Skeletal muscle tissue (tissue), 4 donors: ENCODE measurements around the gene CYS1. TPM values are rescaled to one million over a fixed set of nuclear protein-coding genes. Genes with fewer than 3 reads are reported as not detected.
A peak's percentile ranks its signal among the peaks of the same experiment; 100 is the strongest.

Experiments
- H3K27ac ChIP-seq: one replicate; pipeline ENCODE4 v1.7.0; 2013; ENCODE audit warnings: mild to moderate bottlenecking, low read depth, low read length, inconsistent platforms
- H3K27me3 ChIP-seq, 3 donors: one replicate each; pipeline ENCODE4 v1.7.0; 2013; ENCODE audit warnings: low read length in 3 of 3; ENCODE audit not compliant: control insufficient read depth in 3 of 3, insufficient read depth in 3 of 3
- H3K36me3 ChIP-seq, 3 donors: one replicate each; pipeline ENCODE4 v1.7.0; 2013; ENCODE audit warnings: low read length in 3 of 3; ENCODE audit not compliant: control insufficient read depth in 3 of 3, insufficient read depth in 3 of 3
- H3K4me1 ChIP-seq, 3 donors: one replicate each; pipeline ENCODE4 v1.7.0; 2013; ENCODE audit warnings: low read length in 3 of 3, mild to moderate bottlenecking in 3 of 3; ENCODE audit not compliant: control insufficient read depth in 3 of 3, insufficient read depth in 3 of 3
- H3K4me3 ChIP-seq, 3 donors: one replicate each; pipeline ENCODE4 v1.7.0; 2013; ENCODE audit warnings: low read length in 3 of 3
- H3K9ac ChIP-seq, 3 donors: one replicate each; pipeline ENCODE4 v1.7.0; 2013; ENCODE audit warnings: low read length in 3 of 3, mild to moderate bottlenecking in 3 of 3, moderate library complexity in 2 of 3, low read depth in 1 of 3
- H3K9me3 ChIP-seq, 3 donors: one replicate each; pipeline ENCODE4 v1.7.0; 2013; ENCODE audit warnings: low read length in 3 of 3; ENCODE audit not compliant: control insufficient read depth in 3 of 3
- total RNA-seq: library from RNA; depleted of rRNA; stranded (reverse); fragments of >200 nt; gene quantifications from one replicate; pipeline ENCODE4 v1.2.3, GENCODE V29; 2014
- donor health status: Osteomylitis.

The CYS1 gene
- total RNA-seq, 1 donor from 2014 or later: 4.7 TPM

GRCh38 chr2:10053351-10053750 lies 26.9 kb downstream of the CYS1 start:
- Histone ChIP-seq H3K36me3 (peaks cover 20 to 34% (median 21%) of the 10 kb centered on the region in 3 donors), H3K27me3 (peaks cover 0 to 4% (median 0%) of the 10 kb centered on the region in 3 donors), H3K4me3 (no peak overlapping the region), H3K9me3 (no peaks in the 10 kb centered on the region), H3K4me1 (peaks cover 18 to 20% (median 20%) of the 10 kb centered on the region in 3 donors), H3K27ac (no peak overlapping the region), H3K9ac (peak overlapping the region in 1 of 3 donors; percentile 7)

GRCh38 chr2:10052216-10052615 lies 28.0 kb downstream of the CYS1 start:
- H3K9me3 ChIP-seq: no peaks in the 10 kb centered on the region
- H3K27me3 ChIP-seq: no peaks in the 10 kb centered on the region
- H3K4me3 ChIP-seq: no peak overlapping the region
- H3K36me3 ChIP-seq: peaks cover 30 to 42% (median 32%) of the 10 kb centered on the region in 3 donors
- H3K27ac ChIP-seq: no peak overlapping the region
- no peak overlapping the region for H3K9ac ChIP-seq
- peaks cover 15 to 21% (median 19%) of the 10 kb centered on the region in 3 donors for H3K4me1 ChIP-seq

GRCh38 chr2:10048501-10049171 lies 31.6 kb downstream of the CYS1 start:
- Histone ChIP-seq H3K4me3 (peak overlapping the region in 1 of 3 donors; percentile 13), H3K9me3 (no peaks in the 10 kb centered on the region), H3K9ac (no peak overlapping the region), H3K36me3 (peaks cover 26 to 31% (median 30%) of the 10 kb centered on the region in 3 donors), H3K4me1 (peaks cover 17 to 31% (median 18%) of the 10 kb centered on the region in 3 donors), H3K27ac (no peak overlapping the region), H3K27me3 (no peaks in the 10 kb centered on the region)

GRCh38 chr2:10047616-10048500 lies 32.4 kb downstream of the CYS1 start:
- Histone ChIP-seq H3K27ac (no peak overlapping the region), H3K4me3 (peak overlapping the region in 1 of 3 donors; percentile 13), H3K36me3 (peaks cover 18 to 24% (median 24%) of the 10 kb centered on the region in 3 donors), H3K9me3 (no peaks in the 10 kb centered on the region), H3K9ac (no peak overlapping the region), H3K27me3 (no peaks in the 10 kb centered on the region), H3K4me1 (peaks cover 9 to 31% (median 16%) of the 10 kb centered on the region in 3 donors)

- H3K36me3 ChIP-seq: peaks cover 18 to 20% (median 18%) of the 10 kb centered on the region in 3 donors
- H3K27me3 ChIP-seq: no peaks in the 10 kb centered on the region
- peaks cover 8 to 39% (median 26%) of the 10 kb centered on the region in 3 donors for H3K4me1 ChIP-seq
- H3K9ac ChIP-seq: no peak overlapping the region
- no peaks in the 10 kb centered on the region for H3K9me3 ChIP-seq
- H3K27ac ChIP-seq: no peak overlapping the region
- H3K4me3 ChIP-seq: no peak overlapping the region
Observed at GRCh38 chr2:10046931-10047330, 33.3 kb downstream of the CYS1 start.

- Histone ChIP-seq H3K27ac (peak overlapping the region; percentile 81), H3K27me3 (no peaks in the 10 kb centered on the region), H3K36me3 (peaks cover 18 to 20% (median 18%) of the 10 kb centered on the region in 3 donors), H3K4me1 (peaks cover 11 to 42% (median 34%) of the 10 kb centered on the region in 3 donors), H3K9ac (peak overlapping the region in 2 of 3 donors; percentile 11 to 32), H3K9me3 (no peaks in the 10 kb centered on the region), H3K4me3 (no peak overlapping the region)
Observed at GRCh38 chr2:10045561-10046355, 34.5 kb downstream of the CYS1 start.

- Histone ChIP-seq H3K27me3 (no peaks in the 10 kb centered on the region), H3K9me3 (no peaks in the 10 kb centered on the region), H3K4me3 (peak overlapping the region; percentile 65 to 76 (median 67)), H3K36me3 (peaks cover 12 to 20% (median 18%) of the 10 kb centered on the region in 3 donors), H3K9ac (peak overlapping the region; percentile 35 to 85 (median 74)), H3K4me1 (peaks cover 14 to 45% (median 41%) of the 10 kb centered on the region in 3 donors), H3K27ac (peak overlapping the region; percentile 82)
Observed at GRCh38 chr2:10043906-10044601, 36.2 kb downstream of the CYS1 start.

GRCh38 chr2:10043256-10043905 lies 36.8 kb downstream of the CYS1 start, which contains the start of gene KLF11:
TSS of gene KLF11 (plus strand) at chr2:10043550. CDS start at chr2:10043717, 167 bp downstream.
- H3K36me3 ChIP-seq: peaks cover 9 to 17% (median 16%) of the 10 kb centered on the region in 3 donors
- H3K9ac ChIP-seq: peak within 1 kb of the TSS; percentile 69 to 85 (median 74)
- H3K9me3 ChIP-seq: no peaks in the 10 kb centered on the region
- H3K27ac ChIP-seq: peak within 1 kb of the TSS; percentile 82
- no peaks in the 10 kb centered on the region for H3K27me3 ChIP-seq
- H3K4me1 ChIP-seq: peaks cover 12 to 42% (median 38%) of the 10 kb centered on the region in 3 donors
- peak within 1 kb of the TSS; percentile 65 to 76 (median 69) for H3K4me3 ChIP-seq
